ENCODE measurements around the gene CCDC91. TPM values are rescaled to one million over a fixed set of nuclear protein-coding genes. Genes with fewer than 3 reads are reported as not detected.

CCDC91 gene
- total and polyA plus RNA-seq, 11 donors = 24.9 to 62.1 (median 51.8) TPM

DNA sequence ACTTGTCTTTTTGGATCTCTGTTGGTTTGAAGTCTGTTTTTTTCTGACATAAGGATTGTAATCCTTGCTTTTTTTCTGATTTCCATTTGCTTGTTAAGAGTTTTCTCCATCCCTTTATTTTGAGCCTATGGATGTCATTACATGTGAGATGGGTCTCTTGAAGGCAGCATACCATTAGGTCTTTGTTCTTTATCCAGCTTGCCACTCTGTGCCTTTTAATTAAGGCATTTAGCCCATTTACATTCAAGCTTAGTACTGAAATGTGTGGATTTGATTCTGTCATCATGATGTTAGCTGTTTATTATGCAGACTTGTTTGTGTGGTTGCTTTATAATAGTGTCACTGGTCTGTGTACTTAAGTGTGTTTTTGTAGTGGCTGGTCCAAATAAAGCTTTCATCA, 100.0 kb downstream of the CCDC91 start:
- ATAC-seq (no peak), DNase-seq (no peak)
- H3K27ac ChIP-seq = no peak overlapping the region
- H3K4me1 ChIP-seq = no peaks in the 10 kb centered on the region
- intact Hi-C loops (cut with DNase I) = no loop called here
- no peak for TF ChIP-seq POLR2A (IDR thresholded peaks at IDR 0.05)
- TF ChIP-seq, protein P1, sequence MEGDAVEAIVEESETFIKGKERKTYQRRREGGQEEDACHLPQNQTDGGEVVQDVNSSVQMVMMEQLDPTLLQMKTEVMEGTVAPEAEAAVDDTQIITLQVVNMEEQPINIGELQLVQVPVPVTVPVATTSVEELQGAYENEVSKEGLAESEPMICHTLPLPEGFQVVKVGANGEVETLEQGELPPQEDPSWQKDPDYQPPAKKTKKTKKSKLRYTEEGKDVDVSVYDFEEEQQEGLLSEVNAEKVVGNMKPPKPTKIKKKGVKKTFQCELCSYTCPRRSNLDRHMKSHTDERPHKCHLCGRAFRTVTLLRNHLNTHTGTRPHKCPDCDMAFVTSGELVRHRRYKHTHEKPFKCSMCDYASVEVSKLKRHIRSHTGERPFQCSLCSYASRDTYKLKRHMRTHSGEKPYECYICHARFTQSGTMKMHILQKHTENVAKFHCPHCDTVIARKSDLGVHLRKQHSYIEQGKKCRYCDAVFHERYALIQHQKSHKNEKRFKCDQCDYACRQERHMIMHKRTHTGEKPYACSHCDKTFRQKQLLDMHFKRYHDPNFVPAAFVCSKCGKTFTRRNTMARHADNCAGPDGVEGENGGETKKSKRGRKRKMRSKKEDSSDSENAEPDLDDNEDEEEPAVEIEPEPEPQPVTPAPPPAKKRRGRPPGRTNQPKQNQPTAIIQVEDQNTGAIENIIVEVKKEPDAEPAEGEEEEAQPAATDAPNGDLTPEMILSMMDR (IDR thresholded peaks at IDR 0.05) = no peak
- peaks cover 0 to 60% (median 23%) of the 10 kb centered on the region in 12 donors for H3K9me3 ChIP-seq
- H3K27me3 ChIP-seq = no peaks in the 10 kb centered on the region
- no peaks in the 10 kb centered on the region for H3K36me3 ChIP-seq
- H3K4me3 ChIP-seq = no peak overlapping the region

DNA sequence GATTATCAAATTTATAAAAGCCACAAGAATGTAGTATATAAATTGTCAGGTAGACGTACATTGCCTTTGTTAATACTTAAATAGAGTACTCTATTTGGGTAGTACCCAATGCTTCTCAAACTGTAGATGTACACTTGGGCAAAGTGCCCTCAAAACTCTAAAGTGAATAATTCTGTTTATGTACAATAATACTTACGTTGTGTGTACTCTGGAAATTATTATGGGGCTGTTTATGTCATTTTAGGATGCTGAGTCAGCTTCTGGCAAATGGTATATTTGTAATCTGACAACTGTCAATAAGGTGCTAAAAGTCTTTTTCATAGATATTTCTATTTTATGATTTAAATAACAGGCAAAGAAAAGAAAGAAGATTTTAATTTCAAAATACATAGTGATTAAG, 102.4 kb downstream of the CCDC91 start:
- WGBS, 4 donors = 87 to 93% (median 89%) methylated on average over 2 of the region's 2 CpGs
- no peak for ATAC-seq

DNA sequence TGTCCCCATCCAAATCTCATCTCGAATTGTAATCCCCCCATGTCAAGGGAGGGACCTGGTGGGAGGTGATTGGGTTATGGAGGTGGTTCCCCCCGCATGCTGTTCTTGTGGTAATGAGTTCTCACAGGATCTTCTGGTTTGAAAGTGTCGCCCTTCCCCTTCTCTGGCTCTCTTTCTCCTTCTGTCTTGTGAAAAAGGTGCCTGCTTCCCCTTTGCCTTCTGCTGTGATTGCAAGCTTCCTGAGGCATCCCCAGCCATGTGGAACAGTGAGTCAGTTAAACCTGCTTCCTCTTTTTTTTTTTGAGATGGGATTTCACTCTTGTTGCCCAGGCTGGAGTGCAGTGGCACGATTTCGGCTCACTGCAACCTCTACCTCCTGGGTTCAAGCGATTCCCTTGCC, 104.0 kb downstream of the CCDC91 start:
- Histone ChIP-seq H3K4me1 (peaks cover 0 to 6% (median 1%) of the 10 kb centered on the region in 12 donors), H3K27ac (no peak overlapping the region), H3K36me3 (no peaks in the 10 kb centered on the region), H3K9me3 (peaks cover 0 to 31% (median 20%) of the 10 kb centered on the region in 12 donors), H3K27me3 (no peaks in the 10 kb centered on the region), H3K4me3 (no peak overlapping the region)
- ATAC-seq (no peak), DNase-seq (no peak)
- TF ChIP-seq POLR2A (IDR thresholded peaks at IDR 0.05) = no peak
- TF ChIP-seq, protein P1 (IDR thresholded peaks at IDR 0.05) = no peak
- 84 to 89% (median 86%) methylated on average over 6 of the region's 6 CpGs for WGBS, 4 donors
- intact Hi-C loops (cut with DNase I) = no loop called here

More for the DNA sequence above, 102.4 kb downstream of the CCDC91 start:
- Histone ChIP-seq H3K4me1 (no peaks in the 10 kb centered on the region), H3K27ac (no peak overlapping the region), H3K36me3 (no peaks in the 10 kb centered on the region), H3K9me3 (peaks cover 0 to 47% (median 23%) of the 10 kb centered on the region in 12 donors), H3K4me3 (no peak overlapping the region), H3K27me3 (no peaks in the 10 kb centered on the region)
- TF ChIP-seq POLR2A (IDR thresholded peaks at IDR 0.05) = no peak
- TF ChIP-seq, protein P1 (IDR thresholded peaks at IDR 0.05) = no peak
- intact Hi-C loops (cut with DNase I) = no loop called here
- DNase-seq = no peak

DNA sequence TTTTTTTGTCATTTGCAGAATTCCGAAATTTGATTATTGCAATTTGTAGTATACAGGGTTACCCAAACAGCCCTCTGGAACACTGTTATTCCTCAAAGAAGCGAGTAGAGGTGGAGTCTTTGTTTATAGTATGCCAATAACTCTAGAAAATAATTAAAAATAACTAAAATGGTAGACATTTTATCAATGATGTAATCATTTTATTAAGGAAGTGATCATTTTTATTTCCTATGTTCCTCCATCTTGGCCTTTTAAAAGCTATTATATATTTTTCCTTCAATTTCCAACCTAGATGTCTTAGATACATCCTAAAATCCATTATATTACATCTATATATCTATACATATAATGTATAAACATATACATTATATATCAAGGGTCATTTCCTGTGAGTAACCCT, 106.0 kb downstream of the CCDC91 start:
- intact Hi-C loops (cut with DNase I) = no loop called here
- DNase-seq = no peak
- 76 to 99% (median 97%) methylated on average over 2 of the region's 2 CpGs for WGBS, 4 donors
- ATAC-seq = no peak
- Histone ChIP-seq H3K27ac (no peak overlapping the region), H3K27me3 (no peaks in the 10 kb centered on the region), H3K9me3 (peaks cover 0 to 11% (median under 1%) of the 10 kb centered on the region in 12 donors), H3K36me3 (no peaks in the 10 kb centered on the region), H3K4me3 (no peak overlapping the region), H3K4me1 (peaks cover 0 to 9% (median 2%) of the 10 kb centered on the region in 12 donors)
- TF ChIP-seq POLR2A (IDR thresholded peaks at IDR 0.05) = no peak
- TF ChIP-seq, protein P1 (IDR thresholded peaks at IDR 0.05) = no peak
